ENCODE measurements around the gene SLC22A24.
"Not testable (repeated sequence)": the region's sequence is repeated elsewhere in the genome, so short reads cannot be mapped to it uniquely, and the experiment has no call there.

SLC22A24 gene, protein sequence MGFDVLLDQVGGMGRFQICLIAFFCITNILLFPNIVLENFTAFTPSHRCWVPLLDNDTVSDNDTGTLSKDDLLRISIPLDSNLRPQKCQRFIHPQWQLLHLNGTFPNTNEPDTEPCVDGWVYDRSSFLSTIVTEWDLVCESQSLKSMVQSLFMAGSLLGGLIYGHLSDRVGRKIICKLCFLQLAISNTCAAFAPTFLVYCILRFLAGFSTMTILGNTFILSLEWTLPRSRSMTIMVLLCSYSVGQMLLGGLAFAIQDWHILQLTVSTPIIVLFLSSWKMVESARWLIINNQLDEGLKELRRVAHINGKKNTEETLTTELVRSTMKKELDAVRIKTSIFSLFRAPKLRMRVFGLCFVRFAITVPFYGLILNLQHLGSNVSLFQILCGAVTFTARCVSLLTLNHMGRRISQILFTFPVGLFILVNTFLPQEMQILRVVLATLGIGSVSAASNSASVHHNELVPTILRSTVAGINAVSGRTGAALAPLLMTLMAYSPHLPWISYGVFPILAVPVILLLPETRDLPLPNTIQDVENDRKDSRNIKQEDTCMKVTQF

DNA sequence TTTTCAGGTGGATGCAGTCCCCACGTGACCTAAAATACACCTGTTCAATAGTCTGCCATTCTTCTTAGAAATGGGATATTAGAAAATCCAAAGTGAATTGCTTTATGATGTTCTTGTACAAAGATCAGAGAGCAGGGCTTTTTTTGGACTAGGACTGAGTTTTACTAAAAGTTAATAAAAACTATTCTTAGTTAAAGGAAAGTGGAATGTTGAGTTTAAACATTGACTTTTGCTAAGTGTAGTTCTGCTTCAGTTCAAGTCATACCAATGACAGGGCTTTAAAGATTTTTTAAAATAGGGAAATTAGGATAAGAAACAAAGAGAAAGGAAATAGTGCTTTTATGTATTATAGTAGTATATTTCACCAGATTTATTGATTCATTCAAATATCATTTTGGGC lies at the start of gene SLC22A24:
TSS of gene SLC22A24 (minus strand) at position 101 of the 400 bp plus-strand sequence. CDS start 442 bp downstream, outside the sequence.
- no peak for DNase-seq

DNA sequence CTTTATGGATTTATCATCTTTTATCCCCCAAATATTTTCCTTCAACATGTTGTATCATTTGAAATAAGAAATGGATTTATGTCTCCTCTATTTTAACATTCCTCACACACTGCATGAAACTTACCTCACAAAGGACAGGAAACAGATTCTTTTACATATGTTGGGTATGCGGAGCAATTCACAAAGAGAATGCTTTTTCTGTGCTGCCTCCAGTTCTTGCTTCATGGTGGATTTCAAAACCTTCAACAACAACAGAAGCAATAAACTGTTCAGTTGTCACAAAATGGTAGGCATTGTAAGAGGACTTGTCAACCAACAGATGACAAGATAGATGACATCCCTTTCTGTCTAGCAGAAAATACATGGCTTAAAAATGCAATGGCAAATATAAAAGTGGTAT lies 36.5 kb upstream of the SLC22A24 start:
- DNase-seq: no peak

GRCh38 chr11:63179432-63180041 lies 35.5 kb upstream of the SLC22A24 start:
- DNase-seq: no peak

GRCh38 chr11:63177872-63178271 lies 33.9 kb upstream of the SLC22A24 start:
- no peak for DNase-seq

- no peak for DNase-seq
These were observed 21.8 kb upstream of the SLC22A24 start for GRCh38 chr11:63165706-63166310.

- DNase-seq: no peak
These were observed 11.8 kb upstream of the SLC22A24 start for GRCh38 chr11:63155794-63156193.

DNA sequence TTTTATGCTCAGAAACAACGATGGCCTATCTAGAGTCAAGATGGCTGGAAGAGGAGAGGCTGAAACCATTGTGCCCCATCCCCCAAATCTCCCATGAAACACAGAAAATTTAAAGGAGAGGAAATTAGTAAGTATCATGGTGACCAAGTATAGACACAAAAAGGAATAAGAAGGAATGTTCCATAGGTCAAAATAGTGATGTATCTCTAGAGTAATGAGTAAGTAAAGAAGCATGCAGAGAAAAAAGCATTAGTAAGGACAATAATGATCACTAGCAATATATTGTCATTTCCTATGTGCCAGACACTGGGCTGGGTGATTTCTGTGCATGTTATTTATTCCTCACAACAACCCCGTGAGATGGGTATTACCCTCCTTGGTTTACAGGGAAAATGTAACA lies 2.6 kb upstream of the SLC22A24 start:
- DNase-seq: no peak

- DNase-seq: no peak
These were observed 1.6 kb downstream of the SLC22A24 start for GRCh38 chr11:63142459-63142858.

GRCh38 chr11:63132985-63133775 lies 10.8 kb downstream of the SLC22A24 start:
- no peak for DNase-seq

DNA sequence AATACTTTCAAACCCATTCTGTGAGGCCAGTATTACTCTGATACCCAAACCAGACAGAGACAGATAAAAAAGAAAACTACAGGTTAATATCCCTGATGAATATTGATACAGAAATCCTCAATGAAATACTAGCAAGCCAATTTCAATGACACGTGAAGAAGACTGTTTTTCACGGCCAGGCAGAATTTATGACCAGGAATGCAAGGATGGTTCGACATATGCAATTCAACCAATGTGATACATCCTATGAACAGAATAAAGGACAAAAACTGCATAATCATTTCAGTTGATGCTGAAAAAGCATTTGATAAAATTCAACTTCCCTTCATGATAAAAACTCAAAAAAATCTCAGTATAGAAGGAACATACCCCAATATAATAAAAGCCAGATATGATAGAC lies 44.5 kb downstream of the SLC22A24 start:
- DNase-seq: no peak

- DNase-seq: no peak
These were observed 63.3 kb downstream of the SLC22A24 start for GRCh38 chr11:63080682-63081081.

- not testable (repeated sequence) for DNase-seq
These were observed 97.8 kb downstream of the SLC22A24 start for GRCh38 chr11:63046203-63046602.

DNA sequence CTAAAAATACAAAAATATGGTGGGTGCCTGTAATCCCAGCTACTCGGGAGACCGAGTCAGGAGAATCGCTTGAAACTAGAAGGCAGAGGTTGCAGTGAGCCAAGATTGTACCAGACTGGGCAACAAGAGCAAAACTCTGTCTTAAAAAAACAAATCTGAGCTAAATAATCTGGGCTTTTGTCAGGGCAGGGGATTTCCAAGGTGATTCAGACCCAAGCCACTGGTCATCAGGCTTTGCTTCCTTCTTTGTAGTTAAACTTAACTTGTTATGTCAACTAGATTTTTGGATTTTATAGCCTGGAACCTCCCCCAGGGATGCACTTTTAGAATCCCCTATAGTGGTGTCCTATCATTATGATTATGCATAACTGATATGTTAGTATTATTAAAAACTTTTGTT lies 101.4 kb downstream of the SLC22A24 start:
- no peak for DNase-seq

DNA sequence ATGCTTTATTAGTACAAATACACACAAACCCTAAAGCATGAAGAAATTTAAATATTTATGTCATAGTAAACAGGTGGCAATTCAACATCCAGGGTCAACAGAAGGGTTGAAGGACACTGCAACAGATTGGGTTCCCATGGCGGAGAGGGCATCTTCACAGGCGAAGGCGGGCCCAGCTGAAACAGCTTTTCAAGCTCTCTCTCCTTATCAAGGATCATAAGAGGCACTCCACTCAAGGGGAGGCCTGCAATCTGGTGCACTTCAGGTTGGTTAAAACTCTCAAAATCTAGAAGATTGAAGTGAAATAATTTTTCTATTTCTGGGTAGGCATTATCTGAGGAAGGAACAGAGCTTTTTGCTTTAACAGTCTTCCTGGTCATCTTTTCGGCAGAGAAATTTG lies 111.6 kb downstream of the SLC22A24 start:
- no peak for DNase-seq

All from stimulated activated CD8-positive, alpha-beta memory T cell treated with anti-CD3 and anti-CD28 coated beads, Interleukin-4, amount 100 ng/mL, for 48 hours (primary cell).